Stomach (tissue), 4 donors: ENCODE data around the gene HLA-DPB1.

Experiments
- CTCF ChIP-seq, 7 experiments: fragments of 450-650 bp in 4 of 7; fragments of 200-600 bp in 3 of 7; sonication (generic) in 3 of 7; IDR thresholded peaks; one replicate each; pipeline ENCODE4 v1.5.1; 2016 to 2019; ENCODE audit warnings: antibody characterized with exemption in 7 of 7, control low read depth in 2 of 7, mild to moderate bottlenecking in 1 of 7
- EP300 ChIP-seq: sonication (generic); formaldehyde crosslinking; IDR thresholded peaks from one replicate; pipeline ENCODE4 v1.6.1; 2017; ENCODE audit warnings: antibody characterized with exemption
- POLR2A ChIP-seq, 4 donors: fragments of 450-650 bp; IDR thresholded peaks; one replicate each; pipeline ENCODE4 v1.6.1; 2016; ENCODE audit warnings: antibody characterized with exemption in 4 of 4, control low read depth in 2 of 4, mild to moderate bottlenecking in 1 of 4, moderate library complexity in 1 of 4
- POLR2AphosphoS5 ChIP-seq, 3 donors: sonication (generic); formaldehyde crosslinking; IDR thresholded peaks; one replicate each; pipeline ENCODE4 v1.6.1; 2016; ENCODE audit warnings: antibody characterized with exemption in 3 of 3

DNA sequence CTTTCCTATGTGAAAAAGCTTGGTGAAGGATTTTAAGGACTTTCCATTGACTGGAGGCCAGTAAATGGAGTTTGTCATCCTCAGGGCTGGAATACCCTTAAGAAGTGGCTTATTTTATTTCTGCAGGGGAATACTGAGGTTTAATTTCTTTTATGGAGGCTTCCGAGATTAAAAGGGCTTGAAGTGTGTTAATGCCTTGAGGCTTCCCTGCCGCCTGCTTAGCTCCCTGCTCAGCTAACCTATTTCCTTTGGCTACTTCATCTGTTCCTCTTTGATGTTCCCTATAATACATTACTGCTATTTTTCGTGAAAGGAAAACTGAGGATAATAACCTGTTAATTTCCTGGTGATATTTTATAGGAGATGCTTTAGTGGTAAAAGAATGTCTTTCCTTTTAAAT lies 44.2 kb downstream of the HLA-DPB1 start:
- no peak for TF ChIP-seq CTCF (IDR thresholded peaks at IDR 0.05)
- TF ChIP-seq POLR2A (IDR thresholded peaks at IDR 0.05), result no peak
- no peak for TF ChIP-seq POLR2AphosphoS5 (IDR thresholded peaks at IDR 0.05)
- no peak for TF ChIP-seq EP300
